ACHN (cell line): ENCODE results near the gene STK32C.

ENCODE experiments used
- DNase-seq: peaks from one replicate; pipeline ENCODE4 v3.0.0-alpha.2; 2015
- in situ Hi-C: cut with HindIII; loops from 2 replicates; pipeline ENCODE4 v1.10.0; 2017; ENCODE audit warnings: low sequenced_read_pairs, low pct_ligation_motif_present, low pct_unique_long_range_greater_than_20kb

The STK32C gene

DNA sequence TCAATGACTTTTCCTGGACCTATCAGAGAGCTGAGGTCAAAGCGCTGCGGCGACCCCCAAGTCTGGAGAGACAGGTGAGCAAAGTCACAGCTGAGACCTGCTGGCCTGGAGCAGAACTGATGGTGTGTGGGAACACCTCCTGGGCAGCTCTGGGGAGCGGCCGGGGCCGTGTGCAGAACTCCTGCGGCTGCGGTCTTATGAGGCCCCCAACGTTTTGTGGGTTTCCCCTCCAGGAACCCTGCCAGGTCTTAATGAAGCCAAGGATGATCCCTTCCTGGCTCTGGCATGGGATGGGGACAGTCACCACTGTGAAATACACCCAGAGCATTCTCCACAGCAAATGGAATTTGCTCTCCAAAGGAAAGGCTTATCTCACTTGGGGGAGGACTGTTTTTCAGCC lies 94.9 kb downstream of the STK32C start:
- DNase-seq = no peak
- in situ Hi-C loops = no loop called here

- no peak for DNase-seq
- in situ Hi-C loops = no loop called here
These were observed 96.5 kb downstream of the STK32C start for GRCh38 chr10:132211246-132211645.

GRCh38 chr10:132210766-132211165 lies 97.0 kb downstream of the STK32C start:
- in situ Hi-C loops = no loop called here
- no peak for DNase-seq

- DNase-seq = no peak
- in situ Hi-C loops = no loop called here
These were observed 97.7 kb downstream of the STK32C start for GRCh38 chr10:132209978-132210530.

DNA sequence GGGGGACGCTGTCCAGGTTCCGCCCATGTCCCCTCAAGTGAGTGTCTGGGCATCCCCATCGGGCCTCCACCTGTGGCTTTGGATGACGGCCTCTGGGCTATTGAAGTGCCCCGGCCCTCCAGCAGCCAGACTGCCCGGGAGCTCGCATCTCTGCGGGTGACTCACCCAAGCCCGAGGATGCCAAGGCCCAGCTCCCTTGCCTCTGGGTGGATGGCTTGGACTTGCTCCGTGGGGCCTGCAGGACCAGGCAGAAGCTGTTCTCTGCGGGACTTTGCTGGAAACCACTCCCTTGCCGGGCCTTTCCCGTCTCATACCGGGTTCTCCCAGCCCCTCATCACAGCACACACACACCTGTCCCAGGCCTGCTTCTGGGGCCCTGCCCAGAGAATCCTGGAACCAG lies 98.6 kb downstream of the STK32C start:
- in situ Hi-C loops = no loop called here
- peak; percentile 22 for DNase-seq

- in situ Hi-C loops = no loop called here
- DNase-seq = no peak
These were observed 99.2 kb downstream of the STK32C start for GRCh38 chr10:132208462-132209050.

- no peak for DNase-seq
- in situ Hi-C loops = no loop called here
These were observed 100.0 kb downstream of the STK32C start for GRCh38 chr10:132207536-132208461.

DNA sequence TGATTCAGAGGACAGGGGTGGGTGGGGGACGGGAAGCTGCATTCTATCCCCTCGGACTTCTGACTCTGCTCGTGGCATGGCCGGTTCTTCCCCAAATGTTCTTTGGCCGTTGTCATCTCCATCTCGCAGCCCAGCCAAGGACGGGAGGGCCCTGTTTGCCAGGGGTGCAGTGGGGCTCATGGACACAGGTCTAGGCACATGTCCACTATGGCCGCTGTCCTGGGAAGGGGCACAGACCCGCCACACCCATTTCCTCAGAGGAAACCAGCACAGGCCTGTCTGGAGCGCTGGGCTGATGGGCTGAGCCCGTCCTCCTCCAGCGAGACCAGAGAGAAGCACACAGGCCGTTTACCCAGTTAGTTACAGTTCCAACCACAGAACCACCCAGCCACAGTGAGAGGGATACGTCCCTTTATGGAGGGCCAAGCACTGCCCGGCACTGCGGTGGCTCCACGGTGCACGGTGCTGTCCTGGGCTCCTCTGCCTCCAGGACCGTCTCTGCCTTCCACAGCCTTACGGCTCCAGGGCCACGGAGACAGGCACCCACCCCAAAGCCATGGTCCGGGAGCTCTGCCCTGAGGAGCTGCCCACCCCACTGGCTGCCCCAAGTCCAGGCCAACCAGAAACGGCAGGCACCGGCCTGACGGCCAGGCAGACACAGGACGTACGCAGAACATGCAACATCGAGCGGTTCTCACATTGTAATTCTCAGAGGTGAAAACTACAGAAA lies 100.8 kb downstream of the STK32C start:
- in situ Hi-C loops = no loop called here
- no peak for DNase-seq

DNA sequence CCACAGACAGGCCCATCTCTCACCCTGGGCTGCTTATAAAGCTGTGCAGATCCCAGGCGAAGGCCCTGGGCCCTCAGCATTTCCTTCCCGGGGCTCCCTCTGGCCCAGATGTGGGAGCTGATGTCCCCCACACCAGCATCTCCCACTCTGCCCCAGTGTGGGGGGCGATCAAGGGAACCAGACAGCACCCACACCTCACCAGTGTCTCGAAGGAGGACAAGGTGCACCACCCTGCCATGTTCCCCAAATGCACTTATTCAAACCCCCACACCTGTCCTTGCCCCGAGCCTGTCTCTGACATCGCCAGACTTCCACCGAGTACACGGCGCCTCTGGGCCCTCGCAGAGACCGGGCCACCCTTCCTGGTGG lies 101.4 kb downstream of the STK32C start:
- no peak for DNase-seq
- in situ Hi-C loops = no loop called here

- no peak for DNase-seq
- in situ Hi-C loops = no loop called here
These were observed 101.9 kb downstream of the STK32C start for GRCh38 chr10:132205650-132206376.

GRCh38 chr10:132204781-132205473 lies 102.8 kb downstream of the STK32C start:
- no peak for DNase-seq
- in situ Hi-C loops = no loop called here

GRCh38 chr10:132204078-132204780 lies 103.5 kb downstream of the STK32C start:
- DNase-seq = no peak
- in situ Hi-C loops = no loop called here

DNA sequence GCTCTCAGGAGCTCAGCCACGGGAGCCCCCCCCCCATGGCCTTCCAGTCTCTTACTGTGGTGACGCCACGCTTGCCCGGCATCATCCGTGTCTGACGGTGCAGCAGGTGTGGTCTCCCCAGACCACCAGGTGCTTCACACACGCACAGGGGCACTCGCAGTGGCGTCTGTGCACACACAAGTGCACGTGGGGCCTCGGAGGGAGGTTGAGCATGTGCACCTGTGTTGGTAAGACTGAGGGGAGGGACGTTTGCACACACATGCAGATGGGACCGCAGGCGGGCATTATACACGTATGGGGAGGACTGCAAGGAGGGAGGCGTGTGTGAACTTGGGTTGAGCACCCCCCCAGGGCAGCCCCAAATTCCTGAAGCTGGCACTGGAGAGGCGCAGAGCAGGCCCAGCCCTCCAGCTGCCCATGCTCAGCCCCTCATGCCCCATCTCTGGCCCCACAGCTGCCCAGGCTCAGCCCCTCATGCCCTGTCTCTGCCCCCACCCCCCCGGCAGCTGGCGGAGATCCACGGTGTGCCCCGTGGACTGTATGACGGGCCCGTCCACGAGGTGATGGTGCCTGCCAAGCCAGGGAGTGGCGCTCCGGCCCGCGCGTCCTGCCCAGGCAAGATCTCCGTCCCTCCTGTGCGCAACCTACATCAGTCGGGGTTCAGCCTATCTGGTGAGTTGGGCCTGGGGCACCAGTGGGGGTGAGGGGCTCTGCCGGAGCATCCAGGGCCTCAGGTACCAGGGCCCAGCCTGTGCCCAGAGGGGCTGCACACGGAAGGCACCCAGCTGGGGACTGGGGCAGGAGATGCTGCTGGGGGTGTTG lies 104.3 kb downstream of the STK32C start:
- in situ Hi-C loops = no loop called here
- DNase-seq = no peak

GRCh38 chr10:132202070-132202970 lies 105.4 kb downstream of the STK32C start:
- in situ Hi-C loops = no loop called here
- no peak for DNase-seq

DNA sequence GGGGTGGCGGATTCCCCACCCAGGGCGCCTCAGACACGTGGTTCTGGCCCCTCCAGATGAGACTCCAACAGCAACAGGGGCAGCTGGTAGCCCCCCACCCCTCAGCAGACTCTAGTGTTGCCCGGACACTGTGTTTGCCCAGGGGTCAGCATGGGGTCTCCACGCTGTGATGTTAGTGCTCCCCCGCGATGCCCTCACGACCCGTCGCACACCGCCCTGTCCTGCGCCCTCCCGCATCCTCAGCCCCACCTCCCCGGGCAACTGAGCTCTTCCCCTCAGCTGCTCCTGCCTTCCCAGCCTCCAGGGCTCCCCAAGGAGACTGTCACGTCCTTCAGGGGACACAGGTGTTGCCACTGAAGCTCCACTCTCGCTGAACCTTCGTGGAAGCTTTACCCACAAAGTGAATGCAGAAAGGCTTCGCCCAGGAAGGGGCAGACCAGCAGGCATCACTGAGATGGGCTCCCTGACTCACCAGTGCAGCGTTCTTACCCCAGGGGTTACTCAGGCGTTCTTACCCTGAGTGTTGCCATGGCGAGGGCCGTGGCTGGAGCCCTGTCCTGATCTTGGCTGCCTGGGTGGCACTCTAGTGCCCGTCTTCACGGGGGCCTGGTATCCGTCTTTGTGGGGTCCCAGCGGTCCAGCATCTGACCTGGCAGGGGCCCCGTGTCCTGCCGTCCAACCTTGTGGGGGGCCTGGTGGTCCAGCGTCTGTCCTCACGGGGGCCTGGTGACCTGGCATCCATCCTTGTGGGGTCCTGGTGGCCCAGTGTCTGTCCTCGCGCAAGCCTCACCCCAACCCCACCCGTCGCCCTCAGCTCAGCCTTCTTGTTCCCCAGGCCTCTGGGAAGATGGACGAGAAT lies 106.4 kb downstream of the STK32C start:
- in situ Hi-C loops = no loop called here
- DNase-seq = no peak
